Measurements from ENCODE around the gene YOD1. TPM values are rescaled to one million over a fixed set of nuclear protein-coding genes. Genes with fewer than 3 reads are reported as not detected.

YOD1 gene
- total and polyA plus RNA-seq, 8 donors: 1.1 to 4.0 (median 2.3) TPM

DNA sequence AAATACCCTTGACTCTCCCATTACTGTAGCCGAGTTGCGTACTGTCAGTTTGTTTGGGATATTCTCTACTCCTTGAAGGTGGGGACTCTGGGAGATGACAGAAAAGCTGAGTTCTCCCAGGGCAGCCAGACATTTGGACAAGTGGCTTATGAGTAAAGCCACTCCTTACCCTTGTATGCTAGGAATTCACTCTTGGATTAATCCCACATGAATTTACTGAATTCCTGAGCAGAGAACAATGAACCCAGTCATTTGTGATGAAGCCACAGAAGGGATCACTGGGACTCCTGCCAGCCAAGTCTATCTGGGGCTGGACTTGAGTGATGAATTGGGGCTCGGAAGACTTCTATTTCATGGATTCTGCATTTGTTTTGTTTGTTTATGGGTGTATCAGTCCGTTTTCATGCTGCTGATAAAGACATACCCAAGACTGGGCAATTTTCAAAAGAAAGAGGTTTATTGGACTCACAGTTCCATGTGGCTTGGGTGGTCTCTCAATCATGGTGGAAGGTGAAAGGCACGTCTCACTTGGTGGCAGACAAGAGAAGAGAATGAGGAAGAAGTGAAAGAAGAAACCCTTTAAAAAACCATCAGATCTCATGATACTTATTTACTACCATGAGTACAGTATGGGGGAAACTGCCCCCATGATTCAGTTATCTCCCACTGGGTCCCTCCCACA lies 43.5 kb downstream of the YOD1 start:
- H3K4me3 ChIP-seq: no peak overlapping the region
- H3K27ac ChIP-seq: peak overlapping the region; percentile 70 to 80 (median 74)
- H3K4me1 ChIP-seq: peaks cover 0 to 17% (median 13%) of the 10 kb centered on the region in 3 donors
- intact Hi-C loops (cut with DNase I): no loop called here
- no peaks in the 10 kb centered on the region for H3K27me3 ChIP-seq
- WGBS, 2 donors: 52 to 62% methylated on average over 5 of the region's 5 CpGs
- TF ChIP-seq, protein P1, sequence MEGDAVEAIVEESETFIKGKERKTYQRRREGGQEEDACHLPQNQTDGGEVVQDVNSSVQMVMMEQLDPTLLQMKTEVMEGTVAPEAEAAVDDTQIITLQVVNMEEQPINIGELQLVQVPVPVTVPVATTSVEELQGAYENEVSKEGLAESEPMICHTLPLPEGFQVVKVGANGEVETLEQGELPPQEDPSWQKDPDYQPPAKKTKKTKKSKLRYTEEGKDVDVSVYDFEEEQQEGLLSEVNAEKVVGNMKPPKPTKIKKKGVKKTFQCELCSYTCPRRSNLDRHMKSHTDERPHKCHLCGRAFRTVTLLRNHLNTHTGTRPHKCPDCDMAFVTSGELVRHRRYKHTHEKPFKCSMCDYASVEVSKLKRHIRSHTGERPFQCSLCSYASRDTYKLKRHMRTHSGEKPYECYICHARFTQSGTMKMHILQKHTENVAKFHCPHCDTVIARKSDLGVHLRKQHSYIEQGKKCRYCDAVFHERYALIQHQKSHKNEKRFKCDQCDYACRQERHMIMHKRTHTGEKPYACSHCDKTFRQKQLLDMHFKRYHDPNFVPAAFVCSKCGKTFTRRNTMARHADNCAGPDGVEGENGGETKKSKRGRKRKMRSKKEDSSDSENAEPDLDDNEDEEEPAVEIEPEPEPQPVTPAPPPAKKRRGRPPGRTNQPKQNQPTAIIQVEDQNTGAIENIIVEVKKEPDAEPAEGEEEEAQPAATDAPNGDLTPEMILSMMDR (IDR thresholded peaks at IDR 0.05): no peak
- ATAC-seq (peak; percentile 40 to 63 (median 42)), DNase-seq (peak in 3 of 6 donors; percentile 68 to 70 (median 69)), FAIRE-seq (no peak)
- H3K36me3 ChIP-seq: no peaks in the 10 kb centered on the region
- no peaks in the 10 kb centered on the region for H3K9me3 ChIP-seq

DNA sequence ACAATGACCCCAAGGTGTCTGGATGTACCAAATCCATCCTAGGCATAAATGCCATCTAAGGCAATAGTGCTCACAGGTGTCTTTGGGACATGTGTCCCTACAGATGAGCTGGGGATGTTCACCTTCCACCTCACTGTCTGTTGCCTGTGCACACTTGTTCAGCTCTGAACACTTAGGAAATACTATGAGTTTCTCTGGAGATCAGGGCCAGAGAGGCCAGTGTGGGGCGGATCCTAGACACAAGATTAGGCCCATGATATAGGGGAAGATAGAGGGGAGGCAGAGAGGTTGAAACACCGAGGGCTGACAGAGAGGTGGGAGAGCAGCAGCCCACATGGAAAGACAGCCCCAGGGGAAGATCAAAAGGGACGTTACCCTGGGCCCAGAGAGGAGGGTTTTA lies 44.1 kb downstream of the YOD1 start:
- no peak overlapping the region for H3K4me3 ChIP-seq
- DNase-seq (no peak), FAIRE-seq (no peak), ATAC-seq (no peak)
- no peaks in the 10 kb centered on the region for H3K9me3 ChIP-seq
- 67 to 72% methylated on average over 3 of the region's 3 CpGs for WGBS, 2 donors
- TF ChIP-seq, protein P1 (IDR thresholded peaks at IDR 0.05): no peak
- H3K27ac ChIP-seq: peak overlapping the region; percentile 70 to 80 (median 74)
- H3K36me3 ChIP-seq: no peaks in the 10 kb centered on the region
- no peaks in the 10 kb centered on the region for H3K27me3 ChIP-seq
- peaks cover 0 to 21% (median 13%) of the 10 kb centered on the region in 3 donors for H3K4me1 ChIP-seq
- intact Hi-C loops (cut with DNase I): no loop called here

DNA sequence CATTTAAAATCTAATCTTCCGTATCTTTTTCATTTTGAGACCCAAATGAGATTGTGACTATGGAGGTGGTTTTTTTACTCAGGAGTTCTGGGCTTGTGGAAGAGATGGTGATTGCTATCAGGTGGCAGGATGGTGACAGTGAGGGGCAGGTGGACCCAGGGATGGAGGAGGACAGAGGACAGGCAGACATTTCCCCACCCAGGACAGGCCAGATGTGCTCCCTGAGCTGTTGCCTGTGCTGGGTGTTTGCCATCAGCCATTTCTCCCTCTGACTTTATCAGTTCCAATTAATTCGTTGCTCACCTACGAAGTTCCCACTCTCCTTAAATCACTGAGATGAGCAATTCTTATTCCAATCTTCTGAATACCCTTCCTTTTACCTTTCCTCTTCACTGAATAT lies 44.9 kb downstream of the YOD1 start:
- H3K36me3 ChIP-seq: no peaks in the 10 kb centered on the region
- TF ChIP-seq, protein P1 (IDR thresholded peaks at IDR 0.05): no peak
- H3K9me3 ChIP-seq: no peaks in the 10 kb centered on the region
- ATAC-seq: no peak
- H3K4me1 ChIP-seq: peaks cover 0 to 21% (median 13%) of the 10 kb centered on the region in 3 donors
- WGBS, 2 donors: 71 to 77% methylated on average over 3 of the region's 3 CpGs
- H3K27ac ChIP-seq: peak overlapping the region in 3 of 4 donors; percentile 4 to 74 (median 13)
- intact Hi-C loops (cut with DNase I): no loop called here
- no peak for DNase-seq
- no peak for FAIRE-seq
- no peaks in the 10 kb centered on the region for H3K27me3 ChIP-seq
- no peak overlapping the region for H3K4me3 ChIP-seq

DNA sequence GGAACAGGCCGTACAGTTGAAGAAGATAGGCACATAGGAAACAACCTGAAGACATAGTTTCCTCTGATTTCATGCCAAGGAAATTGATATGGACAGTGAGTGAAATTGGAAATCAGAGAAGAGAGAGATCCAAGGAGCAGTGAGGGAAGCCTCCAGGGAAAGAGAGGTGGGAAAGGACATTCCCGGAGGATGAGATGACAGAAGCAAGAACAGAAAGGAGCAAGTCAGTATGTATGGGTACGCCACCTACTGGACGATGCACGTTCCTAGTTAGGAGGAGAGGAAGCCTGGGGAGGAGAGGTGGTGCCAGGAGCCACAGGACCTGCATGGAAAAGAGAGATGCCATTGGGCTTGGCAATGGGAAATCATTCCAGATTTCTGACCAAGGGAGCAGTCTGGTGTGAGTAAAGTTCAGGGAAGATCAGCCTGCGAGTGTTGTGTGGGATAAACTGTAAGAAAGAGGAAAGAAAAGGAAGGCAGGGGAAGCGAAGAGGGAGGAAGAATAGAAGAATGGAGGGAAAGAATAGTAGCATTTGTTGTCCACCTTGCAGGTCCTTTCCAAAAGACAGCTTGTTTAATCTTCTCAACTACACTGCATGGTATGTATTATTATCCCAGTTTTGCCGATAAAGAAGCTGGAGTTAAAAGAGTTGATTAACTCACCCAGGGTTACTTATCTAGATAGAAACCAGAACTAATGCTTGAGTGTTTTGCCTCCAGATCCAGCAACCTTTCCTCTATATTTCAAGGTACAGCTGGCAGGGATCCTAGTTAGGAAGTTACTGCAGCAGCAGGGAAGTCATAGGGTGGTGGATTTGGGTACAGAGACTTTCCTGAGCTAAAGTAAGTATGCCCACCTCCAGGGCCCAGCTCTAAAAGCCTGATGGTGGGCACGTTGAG lies 45.8 kb downstream of the YOD1 start:
- Histone ChIP-seq H3K36me3 (no peaks in the 10 kb centered on the region), H3K27me3 (no peaks in the 10 kb centered on the region), H3K9me3 (no peaks in the 10 kb centered on the region), H3K4me3 (no peak overlapping the region), H3K27ac (peak overlapping the region in 1 of 4 donors; percentile 4), H3K4me1 (peaks cover 0 to 21% (median 13%) of the 10 kb centered on the region in 3 donors)
- FAIRE-seq: no peak
- WGBS, 2 donors: 30 to 36% methylated on average over 9 of the region's 9 CpGs
- peak; percentile 57 to 74 (median 70) for ATAC-seq
- DNase-seq: peak in 4 of 6 donors; percentile 48 to 61 (median 56)
- intact Hi-C loops (cut with DNase I): no loop called here
- TF ChIP-seq, protein P1 (IDR thresholded peaks at IDR 0.05): peak; percentile 47 to 63 (median 52)
